Natural killer cell (primary cell): ENCODE measurements around the gene RUNX2. TPM values are rescaled to one million over a fixed set of nuclear protein-coding genes. Genes with fewer than 3 reads are reported as not detected.

ENCODE experiments used
- ATAC-seq, 3 donors: fragments of 150-1000 bp in 2 of 3; fragments of 200-7000 bp in 1 of 3; cut with Tn5 transposase; 1 replicate in 1 of 3; 2 replicates in 2 of 3; pipeline ENCODE4 v1.10.0; 2021; ENCODE audit warnings: mild to moderate bottlenecking in 2 of 3, moderate library complexity in 2 of 3
- DNase-seq, 2 donors: peaks; one replicate each; pipeline versions ENCODE4 v3.0.0 to v3.0.0-alpha.2; 2013 to 2021; ENCODE audit warnings: mixed read lengths in 1 of 2
- H3K27ac ChIP-seq: one replicate; pipeline ENCODE4 v1.5.1; 2013; ENCODE audit warnings: mild to moderate bottlenecking, low read length
- H3K27me3 ChIP-seq: one replicate; pipeline ENCODE4 v1.6.1; 2013; ENCODE audit warnings: low read length; ENCODE audit not compliant: control insufficient read depth, insufficient read depth
- H3K36me3 ChIP-seq: one replicate; pipeline ENCODE4 v1.6.1; 2013; ENCODE audit warnings: low read length; ENCODE audit not compliant: control insufficient read depth, insufficient read depth
- H3K4me1 ChIP-seq: one replicate; pipeline ENCODE4 v1.6.1; 2013; ENCODE audit warnings: low read length; ENCODE audit not compliant: control insufficient read depth, insufficient read depth
- H3K4me3 ChIP-seq: one replicate; pipeline ENCODE4 v1.5.1; 2013; ENCODE audit warnings: low read length
- H3K9me3 ChIP-seq: one replicate; pipeline ENCODE4 v1.6.1; 2013; ENCODE audit warnings: low read length; ENCODE audit not compliant: control insufficient read depth, insufficient read depth
- H3K27ac Mint-ChIP-seq, 2 donors: one replicate each; pipeline ENCODE4 v1.8.0; 2022; ENCODE audit warnings: mild to moderate bottlenecking in 2 of 2, mixed read lengths in 2 of 2, moderate library complexity in 1 of 2
- H3K27me3 Mint-ChIP-seq, 2 donors: one replicate each; pipeline ENCODE4 v1.8.0; 2022; ENCODE audit warnings: low read depth in 2 of 2, mixed read lengths in 2 of 2
- H3K36me3 Mint-ChIP-seq: one replicate; pipeline ENCODE4 v1.8.0; 2022; ENCODE audit warnings: mixed read lengths
- H3K4me1 Mint-ChIP-seq, 2 donors: one replicate each; pipeline ENCODE4 v1.8.0; 2022; ENCODE audit warnings: mixed read lengths in 2 of 2
- H3K4me3 Mint-ChIP-seq: one replicate; pipeline ENCODE4 v1.8.0; 2022; ENCODE audit warnings: mild to moderate bottlenecking, moderate library complexity, mixed read lengths
- H3K9me3 Mint-ChIP-seq, 2 donors: one replicate each; pipeline ENCODE4 v1.8.0; 2022; ENCODE audit warnings: mixed read lengths in 2 of 2
- CTCF ChIP-seq: fragments of 200-600 bp; IDR thresholded peaks from one replicate; pipeline ENCODE4 v1.8.0; 2022; ENCODE audit warnings: antibody characterized with exemption
- WGBS: methylation state at CpG from one replicate; pipeline ENCODE4 v1.1.7; 2013; ENCODE audit warnings: missing lambda C conversion rate; ENCODE audit not compliant: insufficient coverage; 5-methylcytosine and 5-hydroxymethylcytosine counted together
- intact Hi-C: fragments of 100-400 bp; cut with micrococcal nuclease; formaldehyde crosslinking; loops from one replicate; pipeline ENCODE4 v1.14.2; 2022
- total RNA-seq, 4 donors: library from RNA; stranded (reverse); fragments of 120-200 nt in 1 of 4; gene quantifications; one replicate each; pipeline versions ENCODE4 v1.2.3 to v1.2.4, GENCODE V29; 2013 to 2022

Gene RUNX2
- total RNA-seq, 3 donors from 2014 or later (not counting 1 experiment from before 2014, with no cell fraction given) = 5.0 to 19.2 (median 7.0) TPM

GRCh38 chr6:45624228-45624627, 296.1 kb downstream of the RUNX2 start:
- Mint-ChIP-seq H3K36me3 (no peaks in the 10 kb centered on the region), H3K4me3 (no peak overlapping the region), H3K4me1 (peaks cover 13 to 14% of the 10 kb centered on the region in 2 donors), H3K27ac (no peak overlapping the region), H3K9me3 (peaks cover 0 to 2% of the 10 kb centered on the region in 2 donors), H3K27me3 (peaks cover 0 to 6% of the 10 kb centered on the region in 2 donors)
- WGBS = 100% methylated on average over 4 of the region's 4 CpGs
- Histone ChIP-seq H3K36me3 (no peaks in the 10 kb centered on the region), H3K4me1 (peaks cover 17% of the 10 kb centered on the region), H3K9me3 (no peaks in the 10 kb centered on the region), H3K4me3 (no peak overlapping the region), H3K27me3 (no peaks in the 10 kb centered on the region), H3K27ac (no peak overlapping the region)
- DNase-seq (no peak), ATAC-seq (no peak)
- intact Hi-C loops = no loop called here
- no peak for TF ChIP-seq CTCF

GRCh38 chr6:45625191-45625664, 297.1 kb downstream of the RUNX2 start:
- no peaks in the 10 kb centered on the region for H3K9me3 ChIP-seq
- no peak overlapping the region for H3K27ac Mint-ChIP-seq
- no peak overlapping the region for H3K4me3 Mint-ChIP-seq
- no peaks in the 10 kb centered on the region for H3K27me3 ChIP-seq
- H3K27me3 Mint-ChIP-seq = peaks cover 0 to 6% of the 10 kb centered on the region in 2 donors
- no peak overlapping the region for H3K4me3 ChIP-seq
- no peak for TF ChIP-seq CTCF
- no peaks in the 10 kb centered on the region for H3K36me3 ChIP-seq
- H3K4me1 ChIP-seq = peaks cover 13% of the 10 kb centered on the region
- ATAC-seq = no peak
- DNase-seq = no peak
- peaks cover 4 to 7% of the 10 kb centered on the region in 2 donors for H3K4me1 Mint-ChIP-seq
- peaks cover 0 to 2% of the 10 kb centered on the region in 2 donors for H3K9me3 Mint-ChIP-seq
- H3K36me3 Mint-ChIP-seq = no peaks in the 10 kb centered on the region
- intact Hi-C loops = no loop called here
- 92% methylated on average over 5 of the region's 5 CpGs for WGBS
- no peak overlapping the region for H3K27ac ChIP-seq

GRCh38 chr6:45626087-45626891, 298.2 kb downstream of the RUNX2 start:
- H3K36me3 ChIP-seq = no peaks in the 10 kb centered on the region
- ATAC-seq (no peak), DNase-seq (no peak)
- no peaks in the 10 kb centered on the region for H3K27me3 ChIP-seq
- H3K4me3 Mint-ChIP-seq = no peak overlapping the region
- TF ChIP-seq CTCF = no peak
- peaks cover 0 to 2% of the 10 kb centered on the region in 2 donors for H3K9me3 Mint-ChIP-seq
- peaks cover 0 to 6% of the 10 kb centered on the region in 2 donors for H3K27me3 Mint-ChIP-seq
- H3K4me3 ChIP-seq = no peak overlapping the region
- 78% methylated on average over 5 of the region's 5 CpGs for WGBS
- no peaks in the 10 kb centered on the region for H3K4me1 Mint-ChIP-seq
- H3K27ac ChIP-seq = no peak overlapping the region
- H3K9me3 ChIP-seq = no peaks in the 10 kb centered on the region
- H3K27ac Mint-ChIP-seq = no peak overlapping the region
- H3K36me3 Mint-ChIP-seq = no peaks in the 10 kb centered on the region
- H3K4me1 ChIP-seq = peaks cover 4% of the 10 kb centered on the region
- intact Hi-C loops = no loop called here
